Measurements from ENCODE around the gene SPON2.

- TF ChIP-seq POLR2A (IDR thresholded peaks at IDR 0.05), result no peak
- no peak for TF ChIP-seq CTCF (IDR thresholded peaks at IDR 0.05)
Measured at GRCh38 chr4:1175635-1176229, 3.3 kb upstream of the SPON2 start.

All from testis (tissue), 2 donors.